ENCODE results near the gene DGCR8. TPM values are rescaled to one million over a fixed set of nuclear protein-coding genes. Genes with fewer than 3 reads are reported as not detected.
"Not testable (repeated sequence)": the region's sequence is repeated elsewhere in the genome, so short reads cannot be mapped to it uniquely, and the experiment has no call there.

DGCR8 gene
- total RNA-seq, 2 experiments from 2014 or later, result 52.3 to 55.2 TPM

DNA sequence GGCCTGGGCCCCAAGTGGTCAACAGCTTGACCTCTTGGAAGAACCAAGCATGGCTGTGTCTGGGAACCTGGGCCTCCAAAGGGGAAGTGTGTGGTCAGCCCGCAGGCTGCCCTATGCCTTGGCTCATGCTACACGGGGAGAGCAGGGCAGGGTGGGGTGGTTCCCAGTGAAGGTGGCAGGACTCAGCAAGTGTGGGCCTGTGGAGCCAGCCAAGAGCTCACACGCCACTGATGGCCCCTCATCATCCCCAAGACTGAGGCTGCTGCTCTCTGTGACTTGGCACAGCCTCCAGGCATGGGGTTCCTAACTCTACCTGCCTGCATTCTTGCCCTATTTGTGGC, 15.9 kb upstream of the DGCR8 start:
- H3K4me1 Mint-ChIP-seq (ENCODE audit: low read depth), result peaks cover 7% of the 10 kb centered on the region
- H3K27ac Mint-ChIP-seq, result no peak overlapping the region
- no peak for DNase-seq
- no peaks in the 10 kb centered on the region for H3K9me3 Mint-ChIP-seq (ENCODE audit: insufficient read depth)
- peaks cover 12% of the 10 kb centered on the region for H3K36me3 Mint-ChIP-seq (ENCODE audit: low read depth)
- CTCF ChIA-PET, result no interaction called here
- no peaks in the 10 kb centered on the region for H3K27me3 Mint-ChIP-seq (ENCODE audit: low read depth)
- POLR2A ChIA-PET, result no interaction called here
- ATAC-seq, result no peak
- H3K4me3 Mint-ChIP-seq, result no peak overlapping the region

GRCh38 chr22:20064545-20065262, 15.3 kb upstream of the DGCR8 start:
- ChIA-PET POLR2A (no interaction called here), CTCF (no interaction called here)
- H3K4me3 Mint-ChIP-seq, result no peak overlapping the region
- H3K27me3 Mint-ChIP-seq (ENCODE audit: low read depth), result no peaks in the 10 kb centered on the region
- no peaks in the 10 kb centered on the region for H3K9me3 Mint-ChIP-seq (ENCODE audit: insufficient read depth)
- peaks cover 11% of the 10 kb centered on the region for H3K36me3 Mint-ChIP-seq (ENCODE audit: low read depth)
- peaks cover 1% of the 10 kb centered on the region for H3K4me1 Mint-ChIP-seq (ENCODE audit: low read depth)
- DNase-seq (no peak), ATAC-seq (no peak)
- no peak overlapping the region for H3K27ac Mint-ChIP-seq

GRCh38 chr22:20065896-20066616, 14.0 kb upstream of the DGCR8 start:
- no peak overlapping the region for H3K27ac Mint-ChIP-seq
- no peak for ATAC-seq
- no peaks in the 10 kb centered on the region for H3K9me3 Mint-ChIP-seq (ENCODE audit: insufficient read depth)
- POLR2A ChIA-PET, result no interaction called here
- DNase-seq, result no peak
- peaks cover 7% of the 10 kb centered on the region for H3K36me3 Mint-ChIP-seq (ENCODE audit: low read depth)
- CTCF ChIA-PET, result no interaction called here
- H3K4me1 Mint-ChIP-seq (ENCODE audit: low read depth), result no peaks in the 10 kb centered on the region
- no peak overlapping the region for H3K4me3 Mint-ChIP-seq
- no peaks in the 10 kb centered on the region for H3K27me3 Mint-ChIP-seq (ENCODE audit: low read depth)

DNA sequence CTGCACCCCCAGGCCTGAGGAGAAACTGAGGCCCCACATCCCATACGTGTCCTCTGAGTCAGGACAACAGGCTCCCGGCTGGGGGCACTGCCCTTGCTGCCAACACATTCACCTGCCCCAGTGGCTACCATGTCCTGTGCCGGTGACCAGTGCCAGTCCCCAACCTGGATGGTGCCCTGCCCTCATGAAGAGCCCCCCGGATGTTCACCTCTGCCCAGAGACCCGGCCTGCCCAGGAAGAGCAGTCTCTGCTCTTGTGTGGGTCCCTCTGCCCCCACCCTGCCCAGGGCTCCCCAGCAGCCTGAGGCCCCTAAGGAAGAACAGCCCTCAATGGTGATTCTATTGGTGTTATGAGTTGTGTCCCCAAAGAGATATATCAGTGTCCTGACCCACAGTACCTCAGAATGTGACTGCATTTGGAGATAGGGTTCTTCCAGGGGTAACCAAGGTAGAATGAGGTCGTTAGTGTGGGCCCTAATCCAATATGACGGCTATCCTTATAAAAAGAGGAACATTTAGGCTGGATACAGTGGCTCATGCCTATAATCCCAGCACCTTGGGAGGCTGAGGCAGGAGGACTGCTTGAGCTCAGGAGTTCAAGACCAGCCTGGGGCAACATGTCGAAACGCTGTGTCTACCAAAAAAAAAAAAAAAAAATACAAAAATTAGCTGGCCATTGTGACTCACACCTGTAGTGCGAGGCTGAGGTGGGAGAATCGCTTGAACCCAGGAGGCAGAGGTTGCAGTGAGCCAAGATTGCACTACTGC, 13.2 kb upstream of the DGCR8 start:
- H3K36me3 Mint-ChIP-seq (ENCODE audit: low read depth), result peaks cover 2% of the 10 kb centered on the region
- DNase-seq (no peak), ATAC-seq (no peak)
- H3K4me3 Mint-ChIP-seq, result no peak overlapping the region
- POLR2A ChIA-PET, result no interaction called here
- H3K27me3 Mint-ChIP-seq (ENCODE audit: low read depth), result no peaks in the 10 kb centered on the region
- no peaks in the 10 kb centered on the region for H3K9me3 Mint-ChIP-seq (ENCODE audit: insufficient read depth)
- H3K27ac Mint-ChIP-seq, result no peak overlapping the region
- CTCF ChIA-PET, result no interaction called here
- H3K4me1 Mint-ChIP-seq (ENCODE audit: low read depth), result no peaks in the 10 kb centered on the region

DNA sequence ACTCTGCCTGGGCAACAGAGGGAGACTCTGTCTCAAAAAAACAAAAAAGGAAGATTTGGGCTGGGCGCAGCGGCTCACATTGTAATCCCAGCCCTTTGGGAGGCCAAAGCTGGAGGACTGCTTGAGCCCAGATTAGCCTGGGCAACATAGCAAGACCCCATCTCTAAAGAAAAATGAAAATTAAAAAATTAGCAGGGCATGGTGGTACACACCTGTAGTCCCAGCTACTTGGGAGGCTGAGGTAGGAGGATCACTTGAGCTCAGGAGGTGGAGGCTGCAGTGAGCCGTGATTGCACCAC, 12.7 kb upstream of the DGCR8 start:
- H3K27ac Mint-ChIP-seq; H3K27me3 Mint-ChIP-seq (ENCODE audit: low read depth); ATAC-seq; H3K36me3 Mint-ChIP-seq (ENCODE audit: low read depth); DNase-seq; POLR2A ChIA-PET; H3K9me3 Mint-ChIP-seq (ENCODE audit: insufficient read depth); H3K4me1 Mint-ChIP-seq (ENCODE audit: low read depth); CTCF ChIA-PET; H3K4me3 Mint-ChIP-seq: not testable (repeated sequence)

GRCh38 chr22:20068640-20069039, 11.4 kb upstream of the DGCR8 start:
- Mint-ChIP-seq H3K27me3 (ENCODE audit: low read depth) (no peaks in the 10 kb centered on the region), H3K9me3 (ENCODE audit: insufficient read depth) (no peaks in the 10 kb centered on the region), H3K4me3 (no peak overlapping the region), H3K36me3 (ENCODE audit: low read depth) (no peaks in the 10 kb centered on the region), H3K27ac (no peak overlapping the region), H3K4me1 (ENCODE audit: low read depth) (no peaks in the 10 kb centered on the region)
- DNase-seq, result no peak
- no peak for ATAC-seq
- POLR2A ChIA-PET, result no interaction called here
- CTCF ChIA-PET, result interaction anchor here (0.8 kb wide), 1 partner anchor 115 kb away, joined by 3 read pairs; no protein-coding TSS in a partner anchor

GRCh38 chr22:20069331-20070042, 10.6 kb upstream of the DGCR8 start:
- POLR2A ChIA-PET, result no interaction called here
- DNase-seq (no peak), ATAC-seq (no peak)
- H3K4me3 Mint-ChIP-seq, result no peak overlapping the region
- no peaks in the 10 kb centered on the region for H3K4me1 Mint-ChIP-seq (ENCODE audit: low read depth)
- no peaks in the 10 kb centered on the region for H3K36me3 Mint-ChIP-seq (ENCODE audit: low read depth)
- H3K27ac Mint-ChIP-seq, result no peak overlapping the region
- CTCF ChIA-PET, result interaction anchor here (0.8 kb wide), 1 partner anchor 116 kb away, joined by 3 read pairs; no protein-coding TSS in a partner anchor
- no peaks in the 10 kb centered on the region for H3K27me3 Mint-ChIP-seq (ENCODE audit: low read depth)
- no peaks in the 10 kb centered on the region for H3K9me3 Mint-ChIP-seq (ENCODE audit: insufficient read depth)

DNA sequence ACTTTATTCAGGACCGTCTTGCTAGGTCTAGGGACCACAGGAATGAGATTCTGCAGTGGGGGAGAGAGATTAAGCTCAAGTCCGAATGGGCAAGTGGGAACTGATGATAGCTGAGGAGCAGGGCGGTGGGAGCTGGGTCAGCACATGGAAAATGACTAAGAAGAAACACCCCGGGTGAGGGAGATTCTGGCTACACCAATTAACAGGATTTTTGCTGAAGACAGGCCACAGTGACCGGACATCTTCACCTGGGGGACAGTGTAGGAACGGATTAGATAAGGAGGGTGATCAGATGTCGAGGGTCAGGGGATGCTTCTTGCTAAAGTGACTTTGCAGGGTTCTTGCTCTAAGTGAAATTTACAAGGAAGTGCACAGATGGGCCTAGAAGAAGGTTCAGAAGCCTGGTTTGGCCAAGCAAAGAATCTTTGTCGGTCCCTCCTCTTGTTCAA, 8.5 kb upstream of the DGCR8 start:
- ChIA-PET POLR2A (no interaction called here), CTCF (interaction anchor here (1.0 kb wide), 1 partner anchor 12 kb away, joined by 4 read pairs; no protein-coding TSS in a partner anchor)
- no peak for ATAC-seq

DNA sequence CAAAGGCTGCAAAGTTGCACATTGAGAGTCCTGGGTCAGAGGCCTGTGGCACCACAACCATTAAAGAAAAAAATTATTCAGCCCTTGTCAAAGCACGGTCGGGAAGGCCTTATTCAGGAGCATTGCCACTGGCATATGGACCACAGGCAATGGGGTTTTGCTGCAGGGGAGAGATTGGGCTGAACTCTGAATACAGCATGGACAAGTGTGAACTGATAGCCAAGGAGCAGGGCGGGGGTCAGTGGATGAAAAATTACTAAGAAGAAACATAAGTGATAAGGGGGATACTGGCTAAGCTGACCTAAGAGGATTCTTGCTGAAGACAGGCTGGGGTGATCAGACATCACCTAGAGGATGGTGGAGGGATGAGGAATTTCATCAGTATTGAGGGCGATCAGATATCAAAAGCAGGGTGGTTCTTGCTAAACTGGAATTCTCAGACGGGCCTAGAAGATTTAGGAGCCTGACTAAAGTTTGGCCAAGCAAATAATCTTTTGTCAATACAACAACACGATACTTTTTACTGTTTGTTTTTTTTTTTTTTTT, 3.3 kb upstream of the DGCR8 start:
- H3K27me3 Mint-ChIP-seq (ENCODE audit: low read depth), result no peaks in the 10 kb centered on the region
- ChIA-PET CTCF (no interaction called here), POLR2A (no interaction called here)
- DNase-seq (no peak), ATAC-seq (no peak)
- no peak overlapping the region for H3K27ac Mint-ChIP-seq
- no peaks in the 10 kb centered on the region for H3K9me3 Mint-ChIP-seq (ENCODE audit: insufficient read depth)
- no peak overlapping the region for H3K4me3 Mint-ChIP-seq
- peaks cover 9% of the 10 kb centered on the region for H3K36me3 Mint-ChIP-seq (ENCODE audit: low read depth)
- peaks cover 12% of the 10 kb centered on the region for H3K4me1 Mint-ChIP-seq (ENCODE audit: low read depth)

More for the DNA sequence above, 8.5 kb upstream of the DGCR8 start:
- no peaks in the 10 kb centered on the region for H3K4me1 Mint-ChIP-seq (ENCODE audit: low read depth)
- H3K27me3 Mint-ChIP-seq (ENCODE audit: low read depth), result no peaks in the 10 kb centered on the region
- no peaks in the 10 kb centered on the region for H3K9me3 Mint-ChIP-seq (ENCODE audit: insufficient read depth)
- no peak overlapping the region for H3K27ac Mint-ChIP-seq
- no peak for DNase-seq
- H3K4me3 Mint-ChIP-seq, result no peak overlapping the region
- H3K36me3 Mint-ChIP-seq (ENCODE audit: low read depth), result no peaks in the 10 kb centered on the region

DNA sequence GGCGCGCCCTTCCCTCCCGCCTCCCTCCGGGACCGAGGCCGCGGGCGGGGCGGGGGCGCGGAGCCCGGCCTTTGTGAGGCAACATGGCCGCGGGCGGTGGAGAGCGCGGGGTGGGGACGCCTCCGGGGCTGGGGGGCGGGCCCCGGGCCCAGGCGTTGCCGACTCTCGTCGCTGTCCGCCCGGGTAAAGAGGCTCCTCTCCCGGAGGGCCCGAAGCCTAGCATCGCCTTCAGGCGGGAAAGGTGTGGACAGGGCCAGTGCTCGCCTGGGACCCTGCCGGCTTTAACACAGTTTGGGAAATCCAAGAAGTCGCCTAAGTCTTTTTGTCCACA, 369 bp downstream of the DGCR8 start:
- H3K4me1 Mint-ChIP-seq (ENCODE audit: low read depth), result peaks cover 43% of the 10 kb centered on the region
- POLR2A ChIA-PET, result interaction anchor here (0.7 kb wide), 1 partner anchor 36 kb away, joined by 3 read pairs; the partner anchor contains the start of gene RANBP1
- H3K27ac Mint-ChIP-seq, result peak overlapping the region; percentile 65
- no peaks in the 10 kb centered on the region for H3K27me3 Mint-ChIP-seq (ENCODE audit: low read depth)
- peak; percentile 81 for ATAC-seq
- peak; percentile 76 for DNase-seq
- H3K36me3 Mint-ChIP-seq (ENCODE audit: low read depth), result peaks cover 20% of the 10 kb centered on the region
- CTCF ChIA-PET, result no interaction called here
- H3K4me3 Mint-ChIP-seq, result peak overlapping the region; percentile 86
- no peaks in the 10 kb centered on the region for H3K9me3 Mint-ChIP-seq (ENCODE audit: insufficient read depth)

GRCh38 chr22:20080776-20081654, 974 bp downstream of the DGCR8 start:
- DNase-seq, result no peak
- ChIA-PET CTCF (no interaction called here), POLR2A (interaction anchor here (1.7 kb wide), 1 partner anchor 25 kb away, joined by 6 read pairs; no protein-coding TSS in a partner anchor)
- H3K9me3 Mint-ChIP-seq (ENCODE audit: insufficient read depth), result no peaks in the 10 kb centered on the region
- peak overlapping the region; percentile 65 for H3K27ac Mint-ChIP-seq
- H3K4me3 Mint-ChIP-seq, result peak overlapping the region; percentile 86
- peaks cover 45% of the 10 kb centered on the region for H3K4me1 Mint-ChIP-seq (ENCODE audit: low read depth)
- peaks cover 25% of the 10 kb centered on the region for H3K36me3 Mint-ChIP-seq (ENCODE audit: low read depth)
- ATAC-seq, result no peak
- no peaks in the 10 kb centered on the region for H3K27me3 Mint-ChIP-seq (ENCODE audit: low read depth)
